ENCODE results near the gene MZT2B. TPM values are rescaled to one million over a fixed set of nuclear protein-coding genes. Genes with fewer than 3 reads are reported as not detected.

Gene MZT2B
- total and polyA plus RNA-seq, 2 of the 13 experiments (the other 11 are each of a cell fraction or from before 2014, with no cell fraction given) = 253 to 410 TPM

DNA sequence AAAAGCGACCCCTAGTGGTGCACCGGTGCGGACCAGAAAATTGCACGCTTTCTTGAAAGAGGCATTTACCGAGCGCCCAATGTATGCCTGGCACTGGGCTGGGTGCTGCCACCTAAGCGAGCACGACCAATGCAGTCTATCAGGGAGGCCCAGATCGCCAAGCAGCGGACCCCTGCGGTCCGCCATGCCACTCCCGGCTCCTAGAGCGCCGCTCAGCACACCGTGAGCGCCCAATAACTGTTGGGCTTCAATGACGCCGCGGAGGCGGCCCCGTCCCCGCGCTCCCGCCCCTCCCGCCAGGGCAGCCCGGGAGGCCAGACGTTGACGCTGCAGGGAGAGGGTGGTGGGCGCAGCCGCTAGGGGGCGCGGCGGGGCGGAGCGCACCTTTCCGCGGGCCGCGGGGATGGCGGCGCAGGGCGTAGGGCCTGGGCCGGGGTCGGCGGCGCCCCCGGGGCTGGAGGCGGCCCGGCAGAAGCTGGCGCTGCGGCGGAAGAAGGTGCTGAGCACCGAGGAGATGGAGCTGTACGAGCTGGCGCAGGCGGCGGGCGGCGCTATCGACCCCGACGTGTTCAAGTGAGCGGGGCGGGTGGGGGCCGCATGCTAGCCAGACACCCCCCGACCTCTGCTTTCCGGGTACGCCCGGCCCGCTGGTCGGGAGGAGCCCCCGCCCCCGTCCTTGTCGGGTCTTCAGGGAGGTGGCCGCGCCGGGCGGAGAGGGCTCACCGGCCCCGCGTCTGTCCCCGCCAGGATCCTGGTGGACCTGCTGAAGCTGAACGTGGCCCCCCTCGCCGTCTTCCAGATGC is at the start of gene MZT2B (continued):
- TF ChIP-seq ZNF414 (CRISPR knock-in tag; IDR thresholded peaks at IDR 0.05) = peak; percentile 71; the same call in 1 of the 2 replicates
- 0 out of 2 replicates have a peak, but pooled peaks have one; percentile 13 for TF ChIP-seq CEBPG (CRISPR knock-in tag; IDR thresholded peaks at IDR 0.05)
- TF ChIP-seq ZC3H13 (CRISPR knock-in tag; IDR thresholded peaks at IDR 0.05) = peak; percentile 81; the same call in 1 of the 2 replicates
- TF ChIP-seq ATF7-NPFF (CRISPR knock-in tag; IDR thresholded peaks at IDR 0.05; ENCODE audit: low read depth) = peak; percentile 31; the same call in 1 of the 2 replicates
- peak; percentile 97; the same call in 1 of the 2 replicates for TF ChIP-seq ZNF674 (CRISPR knock-in tag; IDR thresholded peaks at IDR 0.05; ENCODE audit: low read depth)
- TF ChIP-seq ARID5B (CRISPR knock-in tag; IDR thresholded peaks at IDR 0.05) = peak; percentile 49
- peak; percentile 77; the same call in 1 of the 2 replicates for TF ChIP-seq ZNF563 (CRISPR knock-in tag; IDR thresholded peaks at IDR 0.05)
- TF ChIP-seq ZNF564 (CRISPR knock-in tag; IDR thresholded peaks at IDR 0.05) = 0 out of 2 replicates have a peak, but pooled peaks have one; percentile 66
- TF ChIP-seq ZGPAT (CRISPR knock-in tag; IDR thresholded peaks at IDR 0.05) = 0 out of 2 replicates have a peak, but pooled peaks have one; percentile 68
- 0 out of 2 replicates have a peak, but pooled peaks have one; percentile 23 for TF ChIP-seq NFYC (CRISPR knock-in tag; IDR thresholded peaks at IDR 0.05)
- TF ChIP-seq TMF1 (CRISPR knock-in tag; IDR thresholded peaks at IDR 0.05; ENCODE audit: low read depth) = peak; percentile 62
- peak; percentile 46 for TF ChIP-seq SKI (IDR thresholded peaks at IDR 0.05; ENCODE audit: partially characterized antibody)
- 0 out of 2 replicates have a peak, but pooled peaks have one; percentile 26 for TF ChIP-seq ZNF232 (CRISPR knock-in tag; IDR thresholded peaks at IDR 0.05; ENCODE audit: borderline replicate concordance)
- peak; percentile 9 for TF ChIP-seq TBL1XR1 (IDR thresholded peaks at IDR 0.05; ENCODE audit: borderline replicate concordance, low read length, partially characterized antibody)
- peak; percentile 57; the same call in 1 of the 2 replicates for TF ChIP-seq ZSCAN21 (CRISPR knock-in tag; IDR thresholded peaks at IDR 0.05; ENCODE audit: borderline replicate concordance)
- TF ChIP-seq PATZ1 (CRISPR knock-in tag; IDR thresholded peaks at IDR 0.05) = peak; percentile 97

Data from HepG2 (cell line).